ENCODE results near the gene FILIP1L. TPM values are rescaled to one million over a fixed set of nuclear protein-coding genes. Genes with fewer than 3 reads are reported as not detected.
"Not testable (repeated sequence)": the region's sequence is repeated elsewhere in the genome, so short reads cannot be mapped to it uniquely, and the experiment has no call there.

The FILIP1L gene
- total RNA-seq, 2 donors from 2014 or later: 0.35 to 0.50 TPM

GRCh38 chr3:100062665-100063064, 51.6 kb downstream of the FILIP1L start:
- no peaks in the 10 kb centered on the region for H3K27me3 Mint-ChIP-seq
- H3K4me3 Mint-ChIP-seq: no peak overlapping the region
- H3K4me1 Mint-ChIP-seq: no peaks in the 10 kb centered on the region
- no peaks in the 10 kb centered on the region for H3K36me3 Mint-ChIP-seq (ENCODE audit: low read depth)
- no peaks in the 10 kb centered on the region for H3K9me3 Mint-ChIP-seq
- H3K27ac Mint-ChIP-seq: no peak overlapping the region
- ATAC-seq (replicated peaks): no peak

- no peak for ATAC-seq (replicated peaks)
- no peaks in the 10 kb centered on the region for H3K36me3 Mint-ChIP-seq (ENCODE audit: low read depth)
- H3K4me3 Mint-ChIP-seq: no peak overlapping the region
- no peaks in the 10 kb centered on the region for H3K27me3 Mint-ChIP-seq
- H3K27ac Mint-ChIP-seq: no peak overlapping the region
- no peaks in the 10 kb centered on the region for H3K4me1 Mint-ChIP-seq
- no peaks in the 10 kb centered on the region for H3K9me3 Mint-ChIP-seq
Observed at GRCh38 chr3:100060685-100061484, 53.4 kb downstream of the FILIP1L start.

GRCh38 chr3:100059472-100059871, 54.8 kb downstream of the FILIP1L start:
- Mint-ChIP-seq H3K27me3 (no peaks in the 10 kb centered on the region), H3K27ac (no peak overlapping the region)
- no peak for ATAC-seq (replicated peaks)

GRCh38 chr3:100057716-100058575, 56.4 kb downstream of the FILIP1L start:
- Mint-ChIP-seq H3K27ac (no peak overlapping the region), H3K9me3 (no peaks in the 10 kb centered on the region), H3K4me1 (no peaks in the 10 kb centered on the region), H3K36me3 (ENCODE audit: low read depth) (no peaks in the 10 kb centered on the region), H3K27me3 (no peaks in the 10 kb centered on the region), H3K4me3 (no peak overlapping the region)
- no peak for ATAC-seq (replicated peaks)

More at GRCh38 chr3:100059472-100059871, 54.8 kb downstream of the FILIP1L start:
- H3K36me3 Mint-ChIP-seq (ENCODE audit: low read depth): no peaks in the 10 kb centered on the region
- H3K9me3 Mint-ChIP-seq: no peaks in the 10 kb centered on the region
- H3K4me1 Mint-ChIP-seq: no peaks in the 10 kb centered on the region
- no peak overlapping the region for H3K4me3 Mint-ChIP-seq

GRCh38 chr3:100053951-100054620, 60.2 kb downstream of the FILIP1L start:
- Mint-ChIP-seq H3K27me3 (no peaks in the 10 kb centered on the region), H3K4me3 (no peak overlapping the region), H3K36me3 (ENCODE audit: low read depth) (no peaks in the 10 kb centered on the region), H3K9me3 (no peaks in the 10 kb centered on the region), H3K4me1 (no peaks in the 10 kb centered on the region), H3K27ac (no peak overlapping the region)
- ATAC-seq (replicated peaks): no peak

- not testable (repeated sequence) for H3K9me3 Mint-ChIP-seq; H3K27ac Mint-ChIP-seq; ATAC-seq (replicated peaks); H3K36me3 Mint-ChIP-seq (ENCODE audit: low read depth); H3K27me3 Mint-ChIP-seq; H3K4me1 Mint-ChIP-seq; H3K4me3 Mint-ChIP-seq
Observed at GRCh38 chr3:100051513-100051912, 62.8 kb downstream of the FILIP1L start.

- H3K9me3 Mint-ChIP-seq: no peaks in the 10 kb centered on the region
- H3K4me1 Mint-ChIP-seq: peaks cover 6% of the 10 kb centered on the region
- H3K36me3 Mint-ChIP-seq (ENCODE audit: low read depth): no peaks in the 10 kb centered on the region
Observed at GRCh38 chr3:100048248-100048647, 66.1 kb downstream of the FILIP1L start.

GRCh38 chr3:100047455-100048141, 66.7 kb downstream of the FILIP1L start:
- peak; percentile 90 for ATAC-seq (replicated peaks)
- Mint-ChIP-seq H3K9me3 (no peaks in the 10 kb centered on the region), H3K4me3 (peak overlapping the region; percentile 32), H3K27me3 (no peaks in the 10 kb centered on the region), H3K27ac (peak overlapping the region; percentile 55), H3K36me3 (ENCODE audit: low read depth) (no peaks in the 10 kb centered on the region), H3K4me1 (peaks cover 6% of the 10 kb centered on the region)

More at GRCh38 chr3:100048248-100048647, 66.1 kb downstream of the FILIP1L start:
- Mint-ChIP-seq H3K27ac (no peak overlapping the region), H3K27me3 (no peaks in the 10 kb centered on the region), H3K4me3 (no peak overlapping the region)
- no peak for ATAC-seq (replicated peaks)

GRCh38 chr3:100046986-100047385, 67.3 kb downstream of the FILIP1L start:
- Mint-ChIP-seq H3K4me3 (peak overlapping the region; percentile 32), H3K9me3 (no peaks in the 10 kb centered on the region), H3K27ac (peak overlapping the region; percentile 55), H3K27me3 (no peaks in the 10 kb centered on the region), H3K36me3 (ENCODE audit: low read depth) (no peaks in the 10 kb centered on the region), H3K4me1 (peaks cover 6% of the 10 kb centered on the region)
- no peak for ATAC-seq (replicated peaks)

GRCh38 chr3:100045696-100046095, 68.6 kb downstream of the FILIP1L start:
- Mint-ChIP-seq H3K9me3 (no peaks in the 10 kb centered on the region), H3K4me1 (peaks cover 6% of the 10 kb centered on the region), H3K4me3 (no peak overlapping the region)

GRCh38 chr3:100044369-100044768, 69.9 kb downstream of the FILIP1L start:
- H3K27me3 Mint-ChIP-seq: no peaks in the 10 kb centered on the region
- no peak for ATAC-seq (replicated peaks)
- H3K4me1 Mint-ChIP-seq: peaks cover 6% of the 10 kb centered on the region

More at GRCh38 chr3:100045696-100046095, 68.6 kb downstream of the FILIP1L start:
- no peak for ATAC-seq (replicated peaks)
- Mint-ChIP-seq H3K27ac (no peak overlapping the region), H3K36me3 (ENCODE audit: low read depth) (no peaks in the 10 kb centered on the region), H3K27me3 (no peaks in the 10 kb centered on the region)

GRCh38 chr3:100043271-100043670, 71.0 kb downstream of the FILIP1L start:
- ATAC-seq (replicated peaks): no peak
- Mint-ChIP-seq H3K4me1 (peaks cover 6% of the 10 kb centered on the region), H3K9me3 (no peaks in the 10 kb centered on the region), H3K27ac (no peak overlapping the region), H3K4me3 (no peak overlapping the region), H3K36me3 (ENCODE audit: low read depth) (no peaks in the 10 kb centered on the region), H3K27me3 (no peaks in the 10 kb centered on the region)

More at GRCh38 chr3:100044369-100044768, 69.9 kb downstream of the FILIP1L start:
- Mint-ChIP-seq H3K36me3 (ENCODE audit: low read depth) (no peaks in the 10 kb centered on the region), H3K4me3 (no peak overlapping the region), H3K9me3 (no peaks in the 10 kb centered on the region), H3K27ac (no peak overlapping the region)

- Mint-ChIP-seq H3K27ac (no peak overlapping the region), H3K36me3 (ENCODE audit: low read depth) (no peaks in the 10 kb centered on the region), H3K9me3 (no peaks in the 10 kb centered on the region), H3K4me3 (no peak overlapping the region), H3K4me1 (peaks cover 2% of the 10 kb centered on the region), H3K27me3 (no peaks in the 10 kb centered on the region)
- ATAC-seq (replicated peaks): no peak
Observed at GRCh38 chr3:100042166-100042981, 71.9 kb downstream of the FILIP1L start.

Data from activated T-helper 17 cell treated with anti-CD3 and anti-CD28 coated beads, Interleukin-2, amount 50 U/mL, for 72 hours (primary cell).